ENCODE measurements around the gene CELF6. TPM values are rescaled to one million over a fixed set of nuclear protein-coding genes. Genes with fewer than 3 reads are reported as not detected.
A peak's percentile ranks its signal among the peaks of the same experiment; 100 is the strongest.

Gene CELF6
- total RNA-seq, 1 donor from 2014 or later, result 2.2 TPM

DNA sequence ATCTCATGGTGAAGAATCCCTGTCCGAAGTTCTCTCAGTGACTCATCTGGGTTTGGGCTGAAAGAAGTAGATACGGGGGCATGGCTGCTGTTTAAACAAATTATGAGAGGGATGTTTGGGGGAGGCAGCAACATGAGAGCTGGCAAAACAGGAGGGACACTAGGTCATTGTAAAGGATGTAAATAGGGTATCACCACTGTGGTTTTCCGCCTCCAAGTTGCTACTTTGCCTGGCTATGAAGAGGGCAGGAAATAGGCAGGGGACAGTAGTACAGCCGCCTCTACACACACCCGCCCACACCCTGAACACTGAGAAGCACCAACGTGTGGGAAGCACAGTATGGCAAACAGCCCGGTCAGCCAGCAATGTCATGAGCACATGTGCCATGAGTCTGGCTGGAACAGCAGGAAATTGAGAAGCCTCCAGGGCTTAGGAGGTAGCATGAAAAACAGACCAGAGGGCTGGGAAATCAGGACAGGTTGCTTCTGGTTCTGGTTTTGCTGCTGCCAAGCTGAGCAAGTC is 38.8 kb upstream of the CELF6 start:
- H3K4me3 Mint-ChIP-seq, result no peak overlapping the region

DNA sequence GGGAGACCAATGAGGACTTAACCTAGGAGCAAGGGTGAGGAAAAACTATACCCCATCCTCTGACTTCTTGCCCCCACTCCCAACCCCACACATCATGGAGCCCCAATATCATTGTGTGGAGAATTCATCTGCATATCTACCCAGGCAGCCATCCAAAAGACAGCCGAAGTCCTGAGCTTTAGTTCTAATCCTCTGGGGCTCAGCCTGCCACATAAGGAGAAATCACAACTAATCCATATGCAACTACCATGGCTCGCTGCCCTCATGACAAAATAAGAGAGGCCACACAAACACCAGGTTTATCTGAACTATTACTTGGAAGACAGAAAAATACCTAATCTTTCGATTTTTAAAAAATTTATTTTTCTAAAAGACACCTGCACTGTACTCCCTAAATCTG is 38.2 kb upstream of the CELF6 start:
- Mint-ChIP-seq H3K27me3 (no peaks in the 10 kb centered on the region), H3K27ac (no peak overlapping the region), H3K4me3 (no peak overlapping the region), H3K36me3 (ENCODE audit: low read depth) (peaks cover 56% of the 10 kb centered on the region), H3K4me1 (peaks cover 14% of the 10 kb centered on the region), H3K9me3 (no peaks in the 10 kb centered on the region)
- POLR2A ChIA-PET, result interaction anchor here (2.0 kb wide), 1 partner anchor 18 kb away, joined by 5 read pairs; the partner anchor contains the start of gene HEXA
- DNase-seq (no peak), ATAC-seq (ENCODE audit: low read depth) (no peak)
- TF ChIP-seq, protein P1, sequence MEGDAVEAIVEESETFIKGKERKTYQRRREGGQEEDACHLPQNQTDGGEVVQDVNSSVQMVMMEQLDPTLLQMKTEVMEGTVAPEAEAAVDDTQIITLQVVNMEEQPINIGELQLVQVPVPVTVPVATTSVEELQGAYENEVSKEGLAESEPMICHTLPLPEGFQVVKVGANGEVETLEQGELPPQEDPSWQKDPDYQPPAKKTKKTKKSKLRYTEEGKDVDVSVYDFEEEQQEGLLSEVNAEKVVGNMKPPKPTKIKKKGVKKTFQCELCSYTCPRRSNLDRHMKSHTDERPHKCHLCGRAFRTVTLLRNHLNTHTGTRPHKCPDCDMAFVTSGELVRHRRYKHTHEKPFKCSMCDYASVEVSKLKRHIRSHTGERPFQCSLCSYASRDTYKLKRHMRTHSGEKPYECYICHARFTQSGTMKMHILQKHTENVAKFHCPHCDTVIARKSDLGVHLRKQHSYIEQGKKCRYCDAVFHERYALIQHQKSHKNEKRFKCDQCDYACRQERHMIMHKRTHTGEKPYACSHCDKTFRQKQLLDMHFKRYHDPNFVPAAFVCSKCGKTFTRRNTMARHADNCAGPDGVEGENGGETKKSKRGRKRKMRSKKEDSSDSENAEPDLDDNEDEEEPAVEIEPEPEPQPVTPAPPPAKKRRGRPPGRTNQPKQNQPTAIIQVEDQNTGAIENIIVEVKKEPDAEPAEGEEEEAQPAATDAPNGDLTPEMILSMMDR (IDR thresholded peaks at IDR 0.05), result no peak
- CTCF ChIA-PET, result no interaction called here
- intact Hi-C loops (cut with micrococcal nuclease), result no loop called here

More for the DNA sequence above, 38.8 kb upstream of the CELF6 start:
- Mint-ChIP-seq H3K9me3 (no peaks in the 10 kb centered on the region), H3K27me3 (no peaks in the 10 kb centered on the region), H3K27ac (peak overlapping the region; percentile 13), H3K4me1 (peaks cover 14% of the 10 kb centered on the region), H3K36me3 (ENCODE audit: low read depth) (peaks cover 50% of the 10 kb centered on the region)
- ChIA-PET CTCF (interaction anchor here (0.6 kb wide), 1 partner anchor 45 kb away, joined by 4 read pairs; no protein-coding TSS in a partner anchor), POLR2A (no interaction called here)
- no peak for ATAC-seq (ENCODE audit: low read depth)
- TF ChIP-seq, protein P1 (IDR thresholded peaks at IDR 0.05), result no peak
- intact Hi-C loops (cut with micrococcal nuclease), result no loop called here
- DNase-seq, result no peak

DNA sequence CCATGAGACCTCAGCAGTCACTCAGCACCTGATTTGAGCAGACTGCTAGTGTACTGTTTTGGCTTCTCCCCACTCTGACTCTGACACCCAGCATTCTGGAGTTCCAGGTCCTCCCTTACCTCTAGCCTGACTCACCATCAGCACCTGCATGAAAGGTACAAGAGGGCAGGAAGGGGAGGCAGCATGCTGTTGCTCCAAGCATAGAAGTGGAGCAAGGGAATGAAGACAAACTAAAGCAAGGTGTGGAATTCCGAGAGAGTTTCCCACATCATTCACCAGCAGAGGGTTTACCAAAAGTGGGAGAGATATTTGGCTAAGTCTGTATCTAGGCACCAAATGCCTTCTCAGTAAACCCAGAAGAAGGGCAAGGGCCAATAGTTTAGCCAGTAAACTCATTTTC is 34.5 kb upstream of the CELF6 start:
- peaks cover 90% of the 10 kb centered on the region for H3K36me3 Mint-ChIP-seq (ENCODE audit: low read depth)

DNA sequence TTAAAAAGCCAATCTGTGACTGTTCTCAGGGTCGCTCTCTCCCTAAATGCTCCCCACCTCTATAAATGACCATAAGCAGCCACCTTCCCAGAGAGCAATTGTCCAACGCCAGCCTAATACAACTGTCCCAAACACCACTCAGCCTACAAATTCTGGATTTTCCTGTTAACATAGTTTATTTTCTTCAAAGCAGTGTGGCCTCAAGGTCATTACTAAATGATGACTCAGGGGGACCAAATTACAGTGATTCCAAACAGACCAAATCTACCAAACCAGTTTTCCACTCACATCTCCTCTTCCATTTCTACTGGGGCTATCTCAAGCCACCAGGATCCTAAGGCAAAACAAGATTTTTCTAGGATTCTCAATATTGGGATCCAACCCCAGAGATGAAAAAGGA is 33.3 kb upstream of the CELF6 start:
- no peaks in the 10 kb centered on the region for H3K9me3 Mint-ChIP-seq
- no peaks in the 10 kb centered on the region for H3K27me3 Mint-ChIP-seq
- TF ChIP-seq, protein P1 (IDR thresholded peaks at IDR 0.05), result no peak
- H3K36me3 Mint-ChIP-seq (ENCODE audit: low read depth), result peaks cover 95% of the 10 kb centered on the region
- POLR2A ChIA-PET, result no interaction called here
- CTCF ChIA-PET, result no interaction called here
- peaks cover 5% of the 10 kb centered on the region for H3K4me1 Mint-ChIP-seq
- intact Hi-C loops (cut with micrococcal nuclease), result no loop called here
- H3K4me3 Mint-ChIP-seq, result no peak overlapping the region
- H3K27ac Mint-ChIP-seq, result no peak overlapping the region
- ATAC-seq (ENCODE audit: low read depth) (no peak), DNase-seq (no peak)

More for the DNA sequence above, 34.5 kb upstream of the CELF6 start:
- no peak overlapping the region for H3K4me3 Mint-ChIP-seq
- H3K27ac Mint-ChIP-seq, result no peak overlapping the region
- ChIA-PET CTCF (no interaction called here), POLR2A (no interaction called here)
- H3K27me3 Mint-ChIP-seq, result no peaks in the 10 kb centered on the region
- TF ChIP-seq, protein P1 (IDR thresholded peaks at IDR 0.05), result no peak
- H3K4me1 Mint-ChIP-seq, result peaks cover 14% of the 10 kb centered on the region
- intact Hi-C loops (cut with micrococcal nuclease), result no loop called here
- DNase-seq (no peak), ATAC-seq (ENCODE audit: low read depth) (no peak)
- H3K9me3 Mint-ChIP-seq, result no peaks in the 10 kb centered on the region

DNA sequence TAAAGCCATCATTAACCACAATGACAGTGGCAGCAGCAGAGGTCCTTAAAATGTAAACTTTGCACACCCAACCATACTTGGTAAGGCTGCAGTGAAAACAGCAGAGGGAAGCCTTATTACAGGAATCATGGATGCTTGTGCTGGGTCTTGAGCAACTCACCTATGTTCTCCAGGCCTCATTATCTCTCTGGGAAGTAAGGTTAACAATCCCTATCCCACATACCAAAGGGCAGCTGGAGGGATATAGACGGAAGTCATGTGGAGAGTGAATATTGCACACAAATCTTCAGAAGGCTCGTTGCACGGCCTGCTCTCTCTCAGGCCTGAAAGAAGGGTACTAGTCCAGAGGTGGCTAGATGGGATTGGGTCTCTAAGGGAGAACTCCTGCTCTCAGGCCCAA is 25.8 kb upstream of the CELF6 start:
- DNase-seq (no peak), ATAC-seq (ENCODE audit: low read depth) (no peak)
- H3K36me3 Mint-ChIP-seq (ENCODE audit: low read depth), result peaks cover 87% of the 10 kb centered on the region
- no peaks in the 10 kb centered on the region for H3K9me3 Mint-ChIP-seq
- H3K4me3 Mint-ChIP-seq, result no peak overlapping the region
- POLR2A ChIA-PET, result no interaction called here
- H3K27me3 Mint-ChIP-seq, result no peaks in the 10 kb centered on the region
- CTCF ChIA-PET, result no interaction called here
- no peaks in the 10 kb centered on the region for H3K4me1 Mint-ChIP-seq
- TF ChIP-seq, protein P1 (IDR thresholded peaks at IDR 0.05), result no peak
- H3K27ac Mint-ChIP-seq, result no peak overlapping the region
- intact Hi-C loops (cut with micrococcal nuclease), result loop anchor here (10.0 kb wide), 1 partner anchor 329 kb away; no protein-coding TSS in a partner anchor

All from activated B cell treated with CpG ODN at 0.5 μM for 24 hours (primary cell).